Left cardiac atrium (tissue), 4 donors: ENCODE measurements around the gene MPZ. TPM values are rescaled to one million over a fixed set of nuclear protein-coding genes. Genes with fewer than 3 reads are reported as not detected.
"Not testable (repeated sequence)": the region's sequence is repeated elsewhere in the genome, so short reads cannot be mapped to it uniquely, and the experiment has no call there.

Source experiments
- ATAC-seq, 2 donors: fragments of 200-7000 bp; cut with Tn5 transposase; one replicate each; pipeline ENCODE4 v1.9.1; 2020; ENCODE audit warnings: mild to moderate bottlenecking in 2 of 2, moderate library complexity in 2 of 2
- DNase-seq: peaks from one replicate; pipeline ENCODE4 v3.0.0-alpha.2; 2020
- intact Hi-C, 2 donors: fragments of 100-400 bp; cut with DNase I; formaldehyde crosslinking; loops; one replicate each; pipeline versions ENCODE4 v1.14.1 to v1.15.1; 2022 to 2023
- long read RNA-seq: library from polyadenylated mRNA; unstranded; transcript quantifications from one replicate; pipeline ENCODE4 v2.0.0, GENCODE V29; 2021
- total RNA-seq, 2 donors: library from RNA; stranded (reverse); fragmentation: NEBNext Ultra II Directional; extraction: Animal tissue kit (Norgen Biotek cat#: 25700); gene quantifications; one replicate each; pipeline ENCODE4 v1.2.1, GENCODE V29; 2021
- donor health status: DM: no; HTN: yes; CAD: no.
- donor health status: DM: no; HTN: yes; CAD: no; lungs with severe emphysema.
- donor health status: DM: yes; HTN: yes; CAD: no.
- donor health status: Dilated cardiomyopathy.

MPZ gene
- 1 to 10 TPM; 3.2 to 8.6 TPM for total RNA-seq
- long read RNA-seq: 0 reads

GRCh38 chr1:161309868-161310267 lies at the start of gene MPZ:
MPZ (minus strand) TSS chr1:161309968; CDS start chr1:161309905, 63 bp downstream.
- intact Hi-C loops: loop anchor here in 1 of 2 donors (5.0 to 10.0 kb wide), 2 partner anchors 65 to 88 kb away; partner anchors contain the start of gene APOA2
- ATAC-seq: no peak
- DNase-seq: no peak

- DNase-seq: no peak
These were observed 49.5 kb upstream of the MPZ start for GRCh38 chr1:161359291-161359690.

GRCh38 chr1:161357073-161357472 lies 47.3 kb upstream of the MPZ start:
- no peak for DNase-seq
- ATAC-seq: no peak
- intact Hi-C loops: no loop called here

More at GRCh38 chr1:161359291-161359690, 49.5 kb upstream of the MPZ start:
- intact Hi-C loops: no loop called here
- ATAC-seq: peak; percentile 23 to 43

GRCh38 chr1:161351482-161351881 lies 41.7 kb upstream of the MPZ start:
- no peak for ATAC-seq
- no peak for DNase-seq
- intact Hi-C loops: no loop called here

- no peak for DNase-seq
- no peak for ATAC-seq
- intact Hi-C loops: no loop called here
These were observed 40.9 kb upstream of the MPZ start for GRCh38 chr1:161350671-161351070.

- DNase-seq (no peak), ATAC-seq (no peak)
- intact Hi-C loops: no loop called here
These were observed 33.1 kb upstream of the MPZ start for GRCh38 chr1:161342821-161343220.

- ATAC-seq (no peak), DNase-seq (no peak)
- intact Hi-C loops: no loop called here
These were observed 32.4 kb upstream of the MPZ start for GRCh38 chr1:161342177-161342576.

GRCh38 chr1:161335796-161336195 lies 26.0 kb upstream of the MPZ start:
- intact Hi-C loops: no loop called here
- ATAC-seq (no peak), DNase-seq (no peak)

- no peak for DNase-seq
- intact Hi-C loops: no loop called here
- ATAC-seq: no peak
These were observed 23.4 kb upstream of the MPZ start for GRCh38 chr1:161333166-161333565.

- no peak for ATAC-seq
- intact Hi-C loops: no loop called here
These were observed 20.6 kb upstream of the MPZ start for GRCh38 chr1:161330346-161330745.

GRCh38 chr1:161324020-161324419 lies 14.3 kb upstream of the MPZ start:
- intact Hi-C loops: no loop called here
- no peak for DNase-seq
- no peak for ATAC-seq

More at GRCh38 chr1:161330346-161330745, 20.6 kb upstream of the MPZ start:
- DNase-seq: no peak

- DNase-seq, ATAC-seq: not testable (repeated sequence)
- intact Hi-C loops: loop anchor here in 1 of 2 donors (10.0 kb wide), 1 partner anchor 59 kb away; no protein-coding TSS in a partner anchor
These were observed 6.3 kb upstream of the MPZ start for GRCh38 chr1:161315841-161316674.

GRCh38 chr1:161314201-161314981 lies 4.6 kb upstream of the MPZ start, which contains the start of gene SDHC:
SDHC (plus strand) TSS chr1:161314381; CDS start chr1:161314406, 25 bp downstream.
- DNase-seq (peak; percentile 93), ATAC-seq (peak; percentile 99 to 100)
- intact Hi-C loops: loop anchor here in 1 of 2 donors (5.0 to 10.0 kb wide), 2 partner anchors 60 to 92 kb away; partner anchors contain the start of gene APOA2

GRCh38 chr1:161313554-161314200 lies 3.9 kb upstream of the MPZ start:
- no peak for DNase-seq
- intact Hi-C loops: loop anchor here in 1 of 2 donors (5.0 to 10.0 kb wide), 2 partner anchors 61 to 91 kb away; partner anchors contain the start of gene APOA2

GRCh38 chr1:161311595-161312181 lies 1.9 kb upstream of the MPZ start:
- DNase-seq (no peak), ATAC-seq (no peak)
- intact Hi-C loops: loop anchor here in 1 of 2 donors (5.0 to 10.0 kb wide), 2 partner anchors 63 to 89 kb away; partner anchors contain the start of gene APOA2

More at GRCh38 chr1:161313554-161314200, 3.9 kb upstream of the MPZ start:
- peak; percentile 16 to 17 for ATAC-seq

- ATAC-seq (no peak), DNase-seq (no peak)
- intact Hi-C loops: no loop called here
These were observed 1.7 kb downstream of the MPZ start for GRCh38 chr1:161307892-161308638.

GRCh38 chr1:161307230-161307768 lies 2.5 kb downstream of the MPZ start:
- intact Hi-C loops: no loop called here
- no peak for DNase-seq
- peak in 1 of 2 donors; percentile 11 for ATAC-seq
